ENCODE measurements around the gene RPS29. TPM values are rescaled to one million over a fixed set of nuclear protein-coding genes. Genes with fewer than 3 reads are reported as not detected.

Gene RPS29
- total and polyA plus RNA-seq, 10 of the 15 experiments (the other 5 are each of a cell fraction or from before 2014, with no cell fraction given) = 2,685 to 10,815 (median 4,359) TPM

DNA sequence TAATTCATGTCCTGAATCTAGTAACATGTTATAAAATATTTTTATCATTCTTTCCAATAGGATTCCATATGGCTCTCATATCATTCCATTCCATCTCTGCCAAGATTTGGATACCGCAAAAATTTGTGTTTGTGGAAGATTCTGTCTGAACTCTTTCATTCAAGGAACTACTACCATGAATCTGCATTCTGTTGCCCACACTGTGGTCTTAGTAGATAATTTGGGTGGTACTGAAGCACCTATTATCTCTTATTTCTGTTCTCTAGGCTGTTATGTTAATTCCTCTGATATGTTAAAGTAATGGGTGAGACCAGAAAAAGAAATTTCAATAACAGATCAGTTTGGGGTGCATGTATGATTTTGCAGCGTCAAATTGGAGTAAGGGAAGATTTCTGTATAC, 28.0 kb upstream of the RPS29 start (continued):
- TF ChIP-seq NFXL1 (IDR thresholded peaks at IDR 0.05; ENCODE audit: borderline replicate concordance) (no peak), ZNF207 (IDR thresholded peaks at IDR 0.05; ENCODE audit: borderline replicate concordance) (no peak), HDAC2 (IDR thresholded peaks at IDR 0.05) (no peak), ZBTB33 (IDR thresholded peaks at IDR 0.05) (no peak), HDAC6 (IDR thresholded peaks at IDR 0.05; ENCODE audit: unreplicated experiment) (no peak), E4F1 (IDR thresholded peaks at IDR 0.05; ENCODE audit: borderline replicate concordance, partially characterized antibody) (no peak), ZSCAN29 (IDR thresholded peaks at IDR 0.05) (no peak)
- TF ChIP-seq, protein P1, sequence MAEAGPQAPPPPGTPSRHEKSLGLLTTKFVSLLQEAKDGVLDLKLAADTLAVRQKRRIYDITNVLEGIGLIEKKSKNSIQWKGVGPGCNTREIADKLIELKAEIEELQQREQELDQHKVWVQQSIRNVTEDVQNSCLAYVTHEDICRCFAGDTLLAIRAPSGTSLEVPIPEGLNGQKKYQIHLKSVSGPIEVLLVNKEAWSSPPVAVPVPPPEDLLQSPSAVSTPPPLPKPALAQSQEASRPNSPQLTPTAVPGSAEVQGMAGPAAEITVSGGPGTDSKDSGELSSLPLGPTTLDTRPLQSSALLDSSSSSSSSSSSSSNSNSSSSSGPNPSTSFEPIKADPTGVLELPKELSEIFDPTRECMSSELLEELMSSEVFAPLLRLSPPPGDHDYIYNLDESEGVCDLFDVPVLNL (IDR thresholded peaks at IDR 0.05; ENCODE audit: low read depth, low read length) = no peak
- TF ChIP-seq, protein P2, sequence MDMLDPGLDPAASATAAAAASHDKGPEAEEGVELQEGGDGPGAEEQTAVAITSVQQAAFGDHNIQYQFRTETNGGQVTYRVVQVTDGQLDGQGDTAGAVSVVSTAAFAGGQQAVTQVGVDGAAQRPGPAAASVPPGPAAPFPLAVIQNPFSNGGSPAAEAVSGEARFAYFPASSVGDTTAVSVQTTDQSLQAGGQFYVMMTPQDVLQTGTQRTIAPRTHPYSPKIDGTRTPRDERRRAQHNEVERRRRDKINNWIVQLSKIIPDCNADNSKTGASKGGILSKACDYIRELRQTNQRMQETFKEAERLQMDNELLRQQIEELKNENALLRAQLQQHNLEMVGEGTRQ (IDR thresholded peaks at IDR 0.05; ENCODE audit: borderline replicate concordance, low read depth, low read length) = no peak

Measured in GM12878 (cell line).